Thyroid gland (tissue), 4 donors: ENCODE results near the gene DYNLT2B. TPM values are rescaled to one million over a fixed set of nuclear protein-coding genes. Genes with fewer than 3 reads are reported as not detected.

ENCODE experiments used
- DNase-seq, 2 donors: peaks; one replicate each; pipeline ENCODE4 v3.0.0-alpha.2; 2019
- H3K27ac ChIP-seq, 3 donors: fragments of 200-600 bp; sonication (generic); 1 replicate in 2 of 3; 2 replicates in 1 of 3; pipeline ENCODE4 v1.5.1; 2016 to 2019; ENCODE audit warnings: mild to moderate bottlenecking in 1 of 3, moderate library complexity in 1 of 3
- H3K27me3 ChIP-seq: fragments of 200-600 bp; sonication (generic); one replicate; pipeline ENCODE4 v1.5.1; 2019
- H3K36me3 ChIP-seq, 2 donors: fragments of 200-600 bp; sonication (generic); one replicate each; pipeline ENCODE4 v1.5.1; 2016 to 2019
- H3K4me1 ChIP-seq, 2 donors: fragments of 200-600 bp; sonication (generic); one replicate each; pipeline ENCODE4 v1.5.1; 2017 to 2019
- H3K4me3 ChIP-seq, 3 donors: fragments of 200-600 bp; sonication (generic); replicated peaks in 1 of 3; 1 replicate in 2 of 3; 2 replicates in 1 of 3; pipeline ENCODE4 v1.5.1; 2016; ENCODE audit warnings: mild to moderate bottlenecking in 1 of 3
- H3K9me3 ChIP-seq: fragments of 200-600 bp; sonication (generic); one replicate; pipeline ENCODE4 v1.5.1; 2017
- POLR2A ChIP-seq, 2 donors: fragments of 450-650 bp; IDR thresholded peaks; one replicate each; pipeline ENCODE4 v1.6.1; 2017; ENCODE audit warnings: antibody characterized with exemption in 2 of 2, mild to moderate bottlenecking in 2 of 2, moderate library complexity in 1 of 2
- WGBS, 2 donors: methylation state at CpG; one replicate each; pipeline ENCODE4 v1.1.5; 2017; 5-methylcytosine and 5-hydroxymethylcytosine counted together
- intact Hi-C: fragments of 100-400 bp; cut with DNase I; formaldehyde crosslinking; loops from one replicate; pipeline ENCODE4 v1.15.1; 2023
- total RNA-seq, 4 donors: library from RNA; depleted of rRNA; stranded (reverse); fragments of >200 nt; gene quantifications; one replicate each; pipeline ENCODE4 v1.2.3, GENCODE V29; 2016
- TF ChIP-seq, protein P1 (sequence below), 6 experiments: fragments of 200-600 bp in 3 of 6; fragments of 450-650 bp in 3 of 6; sonication (generic) in 3 of 6; IDR thresholded peaks; one replicate each; pipeline ENCODE4 v1.5.1; 2016 to 2019; ENCODE audit warnings: antibody characterized with exemption in 6 of 6, mild to moderate bottlenecking in 2 of 6, inconsistent platforms in 1 of 6, moderate library complexity in 1 of 6

The DYNLT2B gene
- total RNA-seq, 4 donors from 2014 or later: 4.6 to 16.8 (median 13.2) TPM

DNA sequence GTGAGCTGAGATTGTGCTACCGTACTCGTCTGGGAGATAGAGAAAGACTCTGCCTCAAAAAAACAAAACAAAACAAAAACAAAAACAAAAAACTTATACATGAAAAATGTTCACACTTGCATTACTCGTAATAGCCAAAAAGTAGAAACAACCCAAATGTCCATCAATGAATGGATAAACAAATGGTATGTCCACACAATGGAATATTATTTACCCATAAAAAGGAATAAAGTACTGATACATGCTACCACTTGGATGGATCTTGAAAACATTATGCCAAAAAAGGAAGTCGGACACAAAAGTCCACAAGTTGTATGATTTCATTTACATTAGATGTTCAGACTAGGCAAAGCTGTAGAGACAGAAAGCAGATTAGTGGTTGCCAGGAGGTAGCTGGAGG, 57.3 kb downstream of the DYNLT2B start:
- no peaks in the 10 kb centered on the region for H3K4me1 ChIP-seq
- no peak for TF ChIP-seq POLR2A (IDR thresholded peaks at IDR 0.05)
- TF ChIP-seq, protein P1, sequence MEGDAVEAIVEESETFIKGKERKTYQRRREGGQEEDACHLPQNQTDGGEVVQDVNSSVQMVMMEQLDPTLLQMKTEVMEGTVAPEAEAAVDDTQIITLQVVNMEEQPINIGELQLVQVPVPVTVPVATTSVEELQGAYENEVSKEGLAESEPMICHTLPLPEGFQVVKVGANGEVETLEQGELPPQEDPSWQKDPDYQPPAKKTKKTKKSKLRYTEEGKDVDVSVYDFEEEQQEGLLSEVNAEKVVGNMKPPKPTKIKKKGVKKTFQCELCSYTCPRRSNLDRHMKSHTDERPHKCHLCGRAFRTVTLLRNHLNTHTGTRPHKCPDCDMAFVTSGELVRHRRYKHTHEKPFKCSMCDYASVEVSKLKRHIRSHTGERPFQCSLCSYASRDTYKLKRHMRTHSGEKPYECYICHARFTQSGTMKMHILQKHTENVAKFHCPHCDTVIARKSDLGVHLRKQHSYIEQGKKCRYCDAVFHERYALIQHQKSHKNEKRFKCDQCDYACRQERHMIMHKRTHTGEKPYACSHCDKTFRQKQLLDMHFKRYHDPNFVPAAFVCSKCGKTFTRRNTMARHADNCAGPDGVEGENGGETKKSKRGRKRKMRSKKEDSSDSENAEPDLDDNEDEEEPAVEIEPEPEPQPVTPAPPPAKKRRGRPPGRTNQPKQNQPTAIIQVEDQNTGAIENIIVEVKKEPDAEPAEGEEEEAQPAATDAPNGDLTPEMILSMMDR (IDR thresholded peaks at IDR 0.05): no peak
- H3K27ac ChIP-seq: no peak overlapping the region
- H3K27me3 ChIP-seq: no peaks in the 10 kb centered on the region
- no peak overlapping the region for H3K4me3 ChIP-seq
- intact Hi-C loops: no loop called here
- H3K9me3 ChIP-seq: no peaks in the 10 kb centered on the region
- DNase-seq: no peak
- peaks cover 6 to 13% of the 10 kb centered on the region in 2 donors for H3K36me3 ChIP-seq
- WGBS, 2 donors: 95 to 96% methylated on average over 4 of the region's 4 CpGs

DNA sequence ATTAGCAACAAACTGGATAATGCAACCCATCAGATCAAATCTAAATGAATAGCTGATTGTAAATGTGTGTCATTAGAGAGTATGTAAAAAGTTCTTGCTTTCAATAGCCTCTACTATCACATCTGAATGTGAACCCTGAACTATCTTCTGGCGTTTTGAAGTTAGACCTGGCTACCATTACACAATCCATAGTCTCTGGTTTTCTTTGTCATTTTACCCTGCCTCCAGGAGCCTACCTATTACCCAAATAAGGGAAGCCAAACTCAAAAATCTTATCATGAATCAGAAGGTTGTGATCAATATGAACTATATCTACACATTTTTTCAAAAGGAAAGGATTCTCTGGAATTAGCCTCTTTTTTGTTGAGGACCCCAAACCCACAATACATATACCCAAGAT, 62.3 kb downstream of the DYNLT2B start:
- DNase-seq: no peak
- intact Hi-C loops: loop anchor here (10.0 kb wide), 2 partner anchors 59 to 269 kb away; partner anchors contain the start of gene DYNLT2B
- Histone ChIP-seq H3K4me1 (no peaks in the 10 kb centered on the region), H3K9me3 (no peaks in the 10 kb centered on the region), H3K36me3 (peaks cover 6 to 16% of the 10 kb centered on the region in 2 donors), H3K27me3 (no peaks in the 10 kb centered on the region), H3K27ac (no peak overlapping the region), H3K4me3 (no peak overlapping the region)
- 89 to 97% methylated on average over 1 of the region's 1 CpG for WGBS, 2 donors
- TF ChIP-seq, protein P1 (IDR thresholded peaks at IDR 0.05): no peak
- TF ChIP-seq POLR2A (IDR thresholded peaks at IDR 0.05): no peak

DNA sequence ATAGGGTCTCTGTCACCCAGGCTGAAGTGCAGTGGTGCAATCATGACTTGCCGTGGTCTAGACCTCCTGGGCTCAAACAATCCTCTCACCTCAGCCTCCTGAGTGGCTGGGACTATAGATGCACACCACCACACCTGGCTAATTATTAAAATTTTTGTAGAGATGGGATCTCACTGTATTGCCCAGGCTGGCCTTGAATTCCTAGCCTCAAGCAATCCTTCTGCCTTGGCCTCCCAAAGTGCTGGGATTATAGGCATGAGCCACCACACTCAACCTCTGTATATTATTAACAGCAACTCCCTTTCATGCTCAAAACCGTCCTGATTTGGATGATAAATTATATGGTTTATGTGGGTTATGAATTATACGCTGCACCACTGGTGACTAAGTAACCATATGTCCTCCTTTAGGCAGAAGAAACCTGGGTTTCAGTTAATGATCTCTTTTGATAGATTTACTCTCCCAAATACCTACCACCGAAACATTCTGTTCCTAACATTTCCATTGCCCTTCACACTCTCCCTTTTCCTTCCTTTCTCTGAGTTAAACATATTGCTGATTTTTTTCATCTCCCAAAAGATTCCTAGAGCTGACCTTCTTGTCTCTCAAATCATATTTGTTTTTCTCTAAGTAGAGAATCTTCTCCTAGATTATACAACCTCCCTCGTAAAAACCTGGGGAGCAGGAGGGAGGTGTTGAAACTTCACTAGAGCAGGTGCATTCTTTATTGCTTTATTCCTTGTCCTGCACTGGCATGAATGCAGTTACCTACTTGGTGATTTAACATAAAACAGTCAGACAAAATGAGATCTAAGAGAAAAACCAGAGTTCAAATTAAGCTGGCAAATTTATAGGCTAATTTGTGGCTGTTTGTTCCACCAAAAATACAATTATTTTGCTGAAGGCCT, 63.4 kb downstream of the DYNLT2B start:
- Histone ChIP-seq H3K27ac (no peak overlapping the region), H3K4me3 (no peak overlapping the region), H3K9me3 (no peaks in the 10 kb centered on the region), H3K36me3 (peaks cover 6 to 16% of the 10 kb centered on the region in 2 donors), H3K4me1 (no peaks in the 10 kb centered on the region), H3K27me3 (no peaks in the 10 kb centered on the region)
- intact Hi-C loops: loop anchor here (10.0 kb wide), 2 partner anchors 60 to 270 kb away; partner anchors contain the start of gene DYNLT2B
- no peak for DNase-seq
- 78 to 87% methylated on average over 5 of the region's 5 CpGs for WGBS, 2 donors
- TF ChIP-seq, protein P1 (IDR thresholded peaks at IDR 0.05): no peak
- TF ChIP-seq POLR2A (IDR thresholded peaks at IDR 0.05): no peak

DNA sequence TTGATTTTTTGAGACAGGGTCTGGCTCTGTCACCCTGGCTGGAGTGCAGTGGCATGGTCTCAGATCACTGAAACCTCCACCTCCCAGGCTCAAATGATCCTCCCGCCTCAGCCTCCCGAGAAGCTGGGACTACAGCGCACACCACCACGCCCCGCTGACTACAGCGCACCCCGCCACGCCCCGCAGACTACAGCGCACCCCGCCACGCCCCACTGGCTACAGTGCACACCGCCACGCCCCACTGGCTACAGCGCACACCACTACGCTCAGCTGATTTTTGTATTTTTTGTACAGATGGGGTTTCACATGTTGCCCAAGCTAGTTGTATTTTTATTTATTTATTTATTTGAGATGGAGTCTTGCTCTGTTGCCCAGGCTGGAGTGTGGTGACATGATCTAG, 66.1 kb downstream of the DYNLT2B start:
- Histone ChIP-seq H3K9me3 (no peaks in the 10 kb centered on the region), H3K27ac (no peak overlapping the region), H3K4me1 (no peaks in the 10 kb centered on the region), H3K4me3 (no peak overlapping the region), H3K36me3 (peaks cover 11 to 20% of the 10 kb centered on the region in 2 donors), H3K27me3 (no peaks in the 10 kb centered on the region)
- intact Hi-C loops: loop anchor here (10.0 kb wide), 2 partner anchors 63 to 273 kb away; partner anchors contain the start of gene DYNLT2B
- TF ChIP-seq, protein P1 (IDR thresholded peaks at IDR 0.05): no peak
- TF ChIP-seq POLR2A (IDR thresholded peaks at IDR 0.05): no peak
- WGBS, 2 donors: 93 to 97% methylated on average over 16 of the region's 16 CpGs
- DNase-seq: no peak
